Measurements from ENCODE around the gene IFNK. TPM values are rescaled to one million over a fixed set of nuclear protein-coding genes. Genes with fewer than 3 reads are reported as not detected.
A peak's percentile ranks its signal among the peaks of the same experiment; 100 is the strongest.

Gene IFNK
- total RNA-seq, 1 donor from 2014 or later = not detected

GRCh38 chr9:27572918-27573633, 49.0 kb downstream of the IFNK start, which contains the start of gene C9orf72:
Gene C9orf72, minus strand, starts transcription at chr9:27573481. Its CDS starts 6,361 bp downstream, at chr9:27567120.
- peak; percentile 95 for DNase-seq (ENCODE audit: low spot score)

GRCh38 chr9:27573634-27574590, 49.8 kb downstream of the IFNK start:
- DNase-seq (ENCODE audit: low spot score) = peak; percentile 93

Other genes starting within 250 kb of the IFNK start
- gene EQTN, start 227.1 kb upstream of the IFNK start, total RNA-seq = not detected
- 3.8 TPM for gene MOB3B, start 5.5 kb downstream of the IFNK start, total RNA-seq
- 24.6 TPM for gene C9orf72, start 49.2 kb downstream of the IFNK start, total RNA-seq

All from mesenteric fat pad (tissue), 1 donor.